K562 (cell line): Measurements from ENCODE around the gene EHBP1L1. TPM values are rescaled to one million over a fixed set of nuclear protein-coding genes. Genes with fewer than 3 reads are reported as not detected.

Source experiments
- ATF3 ChIP-seq, 2 experiments: fragments of 450-650 bp in 1 of 2; sonication (generic) in 1 of 2; formaldehyde crosslinking in 1 of 2; IDR thresholded peaks in 1 of 2; conservative IDR thresholded peaks in 1 of 2; 2 replicates each; pipeline versions ENCODE4 v1.6.1 to v1.8.1; 2016 to 2023; ENCODE audit warnings: mild to moderate bottlenecking in 2 of 2, moderate library complexity in 2 of 2, inconsistent platforms in 1 of 2, missing genetic modification reagents in 1 of 2
- CHD7 ChIP-seq: fragments of 200-600 bp; sonication (generic); IDR thresholded peaks from one replicate; pipeline ENCODE4 v1.6.1; 2012; ENCODE audit warnings: mild to moderate bottlenecking, low read depth, low read length, inconsistent platforms
- ERF ChIP-seq: fragments of 450-650 bp; formaldehyde crosslinking; IDR thresholded peaks from 2 replicates; pipeline ENCODE4 v1.4.0; 2020; ENCODE audit warnings: mild to moderate bottlenecking, mixed read lengths
- JUN ChIP-seq, 2 experiments: sonication (generic) in 1 of 2; formaldehyde crosslinking in 1 of 2; IDR thresholded peaks; 2 replicates each; pipeline versions ENCODE4 v1.6.1 to v1.8.0; 2012 to 2022; ENCODE audit warnings: borderline replicate concordance in 2 of 2, mild to moderate bottlenecking in 2 of 2, improper control_type of control experiment in 1 of 2, low read depth in 1 of 2, low read length in 1 of 2, missing genetic modification reagents in 1 of 2
- LARP7 ChIP-seq: fragments of 450-650 bp; IDR thresholded peaks from 2 replicates; pipeline ENCODE4 v1.6.1; 2016
- MYNN ChIP-seq, 2 experiments: sonication (generic); formaldehyde crosslinking in 1 of 2; IDR thresholded peaks; 2 replicates each; pipeline versions ENCODE4 v1.5.0 to v1.6.1; 2016 to 2020; ENCODE audit warnings: antibody characterized with exemption in 1 of 2, missing genetic modification reagents in 1 of 2
- POLR3A ChIP-seq: IDR thresholded peaks from 2 replicates; pipeline ENCODE4 v1.6.1; 2011; ENCODE audit warnings: borderline replicate concordance, mild to moderate bottlenecking, moderate library complexity; ENCODE audit not compliant: insufficient read length, insufficient read depth; ENCODE audit errors: extremely low read depth
- SAFB2 ChIP-seq: fragments of 200-400 bp; formaldehyde crosslinking; IDR thresholded peaks from 2 replicates; pipeline ENCODE4 v1.6.1; 2018; ENCODE audit warnings: borderline replicate concordance, low read length, low read depth, moderate library complexity; ENCODE audit not compliant: severe bottlenecking
- TCF7 ChIP-seq: sonication (generic); IDR thresholded peaks from 2 replicates; pipeline ENCODE4 v1.6.1; 2016; ENCODE audit warnings: antibody characterized with exemption, borderline replicate concordance
- TCFL5 ChIP-seq: fragments of 250-450 bp; sonication (Bioruptor Pico); conservative IDR thresholded peaks from 2 replicates; pipeline ENCODE4 v1.6.1; 2021; ENCODE audit warnings: mild to moderate bottlenecking, moderate library complexity, matching md5 sums
- U2AF1 ChIP-seq: fragments of 200-400 bp; formaldehyde crosslinking; optimal IDR thresholded peaks from 2 replicates; pipeline ENCODE3; 2017; ENCODE audit warnings: mild to moderate bottlenecking, low read depth, low read length, moderate library complexity
- ZNF134 ChIP-seq: fragments of 250-450 bp; sonication (Bioruptor Pico); conservative IDR thresholded peaks from 2 replicates; pipeline ENCODE4 v1.4.0; 2020
- ZNF239 ChIP-seq: fragments of 250-450 bp; sonication (Bioruptor Pico); IDR thresholded peaks from 2 replicates; pipeline ENCODE4 v1.4.0; 2020; ENCODE audit warnings: mild to moderate bottlenecking
- ZNF41 ChIP-seq: fragments of 250-450 bp; sonication (Bioruptor Pico); conservative IDR thresholded peaks from 2 replicates; pipeline ENCODE4 v1.4.0; 2020; ENCODE audit warnings: mild to moderate bottlenecking
- ZSCAN29 ChIP-seq: fragments of 450-650 bp; IDR thresholded peaks from 2 replicates; pipeline ENCODE4 v1.6.1; 2017
- polyA plus RNA-seq, 8 experiments: library from polyadenylated mRNA; depleted of rRNA in 4 of 8; stranded (reverse) in 5 of 8; unstranded in 3 of 8; fragments of >200 nt; fragmentation: Nextera tagmentation in 2 of 8; fragmentation: Illumina TruSeq in 1 of 8; extraction: Ambion mirVana in 2 of 8; extraction: Trizol in 1 of 8; gene quantifications; 2 replicates each; pipeline versions ENCODE4 v1.2.1 to v1.2.3, GENCODE V29; 2011 to 2014; ENCODE audit warnings: inconsistent platforms in 1 of 8, missing spikeins in 1 of 8
- total RNA-seq, 7 experiments: library from RNA; depleted of rRNA in 6 of 7; stranded (reverse); fragments of >200 nt in 6 of 7; fragmentation: Illumina TruSeq in 2 of 7; extraction: Trizol in 2 of 7; gene quantifications; 2 replicates each; pipeline versions ENCODE4 v1.2.1 to v1.2.3, GENCODE V29; 2011 to 2021; ENCODE audit warnings: low replicate concordance in 1 of 7

The EHBP1L1 gene
- total and polyA plus RNA-seq, 9 of the 15 experiments (the other 6 are each of a cell fraction or from before 2014, with no cell fraction given), result 0.03 to 87.1 (median 26.3) TPM

- TF ChIP-seq CHD7, result no peak
- no peak for TF ChIP-seq LARP7
- TF ChIP-seq JUN (IDR thresholded peaks at IDR 0.05; ENCODE audit: borderline replicate concordance, low read depth, low read length), result no peak
- no peak for TF ChIP-seq JUN (CRISPR knock-in tag; IDR thresholded peaks at IDR 0.05; ENCODE audit: borderline replicate concordance)
- no peak for TF ChIP-seq U2AF1
- no peak for TF ChIP-seq ZSCAN29
- no peak for TF ChIP-seq POLR3A
- no peak for TF ChIP-seq ZNF134
- TF ChIP-seq TCFL5, result no peak
- TF ChIP-seq TCF7, result no peak
- no peak for TF ChIP-seq SAFB2
- TF ChIP-seq ZNF239, result no peak
- TF ChIP-seq MYNN (IDR thresholded peaks at IDR 0.05), result no peak
- no peak for TF ChIP-seq MYNN (CRISPR knock-in tag; IDR thresholded peaks at IDR 0.05)
- peak; percentile 59; the same call in 1 of the 2 replicates for TF ChIP-seq ERF (CRISPR knock-in tag)
- no peak for TF ChIP-seq ZNF41 (CRISPR knock-in tag)
- no peak for TF ChIP-seq ATF3 (IDR thresholded peaks at IDR 0.05)
- TF ChIP-seq ATF3 (CRISPR knock-in tag; conservative IDR thresholded peaks at IDR 0.05), result peak; percentile 12; the same call in 1 of the 2 replicates
Observed at GRCh38 chr11:65575568-65576231, at the start of gene EHBP1L1 (continued).
